GM10266 (cell line): ENCODE results near the gene CDH4.

Experiments used
- DNase-seq: peaks from one replicate; pipeline ENCODE4 v3.0.0; 2012; ENCODE audit errors: extremely low spot score
- TF ChIP-seq, protein P1 (sequence below): IDR thresholded peaks from 2 replicates; pipeline ENCODE4 v1.5.1; 2012; ENCODE audit warnings: mild to moderate bottlenecking, low read depth; ENCODE audit not compliant: control insufficient read depth, insufficient read depth; ENCODE audit errors: missing control alignments

Gene CDH4

GRCh38 chr20:61839912-61840778 lies 588.1 kb downstream of the CDH4 start:
- DNase-seq = no peak
- TF ChIP-seq, protein P1, sequence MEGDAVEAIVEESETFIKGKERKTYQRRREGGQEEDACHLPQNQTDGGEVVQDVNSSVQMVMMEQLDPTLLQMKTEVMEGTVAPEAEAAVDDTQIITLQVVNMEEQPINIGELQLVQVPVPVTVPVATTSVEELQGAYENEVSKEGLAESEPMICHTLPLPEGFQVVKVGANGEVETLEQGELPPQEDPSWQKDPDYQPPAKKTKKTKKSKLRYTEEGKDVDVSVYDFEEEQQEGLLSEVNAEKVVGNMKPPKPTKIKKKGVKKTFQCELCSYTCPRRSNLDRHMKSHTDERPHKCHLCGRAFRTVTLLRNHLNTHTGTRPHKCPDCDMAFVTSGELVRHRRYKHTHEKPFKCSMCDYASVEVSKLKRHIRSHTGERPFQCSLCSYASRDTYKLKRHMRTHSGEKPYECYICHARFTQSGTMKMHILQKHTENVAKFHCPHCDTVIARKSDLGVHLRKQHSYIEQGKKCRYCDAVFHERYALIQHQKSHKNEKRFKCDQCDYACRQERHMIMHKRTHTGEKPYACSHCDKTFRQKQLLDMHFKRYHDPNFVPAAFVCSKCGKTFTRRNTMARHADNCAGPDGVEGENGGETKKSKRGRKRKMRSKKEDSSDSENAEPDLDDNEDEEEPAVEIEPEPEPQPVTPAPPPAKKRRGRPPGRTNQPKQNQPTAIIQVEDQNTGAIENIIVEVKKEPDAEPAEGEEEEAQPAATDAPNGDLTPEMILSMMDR = no peak

- no peak for DNase-seq
- TF ChIP-seq, protein P1 = no peak
These were observed 588.9 kb downstream of the CDH4 start for GRCh38 chr20:61840779-61841455.

DNA sequence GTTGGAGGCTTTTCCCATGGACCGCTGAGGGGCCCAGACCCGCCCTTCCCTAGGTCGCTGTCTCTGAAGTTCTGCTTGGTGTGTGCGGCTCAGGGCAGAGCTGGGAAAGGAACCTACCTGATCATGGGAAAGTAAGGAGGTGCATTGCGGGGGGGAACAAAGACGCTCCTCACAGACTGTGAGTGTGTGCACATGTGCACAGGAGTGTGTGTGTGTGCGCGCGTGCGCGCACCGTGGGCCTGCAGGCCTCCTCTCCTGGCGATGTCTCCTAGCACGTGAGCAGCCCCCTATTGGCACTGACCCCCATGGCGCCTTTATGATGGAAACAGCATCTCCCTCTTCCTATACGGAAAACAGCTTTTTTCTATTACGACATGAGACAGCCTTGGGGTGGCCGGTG lies 589.5 kb downstream of the CDH4 start:
- DNase-seq = no peak
- TF ChIP-seq, protein P1 = no peak

DNA sequence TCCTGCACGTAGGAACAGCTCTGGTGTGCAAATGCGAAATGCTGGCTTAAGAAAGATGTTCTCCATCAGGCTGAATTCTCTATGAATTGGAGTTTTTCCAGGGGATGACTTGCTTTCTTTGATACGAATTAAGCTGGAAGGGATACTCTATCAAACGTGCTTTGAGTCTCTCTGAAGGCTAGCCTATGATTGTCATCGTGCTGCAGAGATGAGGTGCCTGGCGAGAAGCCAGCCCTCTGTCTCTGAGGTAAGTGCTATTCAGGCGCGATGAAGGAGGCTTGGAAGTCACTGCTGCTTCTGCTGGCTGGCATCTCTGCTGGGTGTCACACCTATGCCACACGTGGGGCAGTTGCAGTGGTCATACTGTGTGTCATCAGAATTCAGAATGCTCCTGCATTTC lies 589.9 kb downstream of the CDH4 start:
- TF ChIP-seq, protein P1 = no peak
- no peak for DNase-seq

DNA sequence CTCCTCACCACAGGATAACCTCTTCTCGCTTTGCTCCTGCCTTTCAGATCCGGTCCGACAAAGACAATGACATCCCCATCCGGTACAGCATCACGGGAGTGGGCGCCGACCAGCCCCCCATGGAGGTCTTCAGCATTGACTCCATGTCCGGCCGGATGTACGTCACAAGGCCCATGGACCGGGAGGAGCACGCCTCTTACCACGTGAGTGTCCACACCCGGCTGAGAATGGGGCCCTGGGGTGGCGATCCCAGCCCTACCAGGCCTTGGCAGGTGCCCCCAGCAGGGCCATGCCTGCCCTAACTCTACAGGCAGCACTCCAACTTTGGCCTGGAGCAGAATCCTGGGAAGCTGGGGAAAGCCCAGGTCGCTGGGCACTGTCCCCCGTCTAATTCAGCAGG lies 592.6 kb downstream of the CDH4 start:
- no peak for DNase-seq
- TF ChIP-seq, protein P1 = no peak

DNA sequence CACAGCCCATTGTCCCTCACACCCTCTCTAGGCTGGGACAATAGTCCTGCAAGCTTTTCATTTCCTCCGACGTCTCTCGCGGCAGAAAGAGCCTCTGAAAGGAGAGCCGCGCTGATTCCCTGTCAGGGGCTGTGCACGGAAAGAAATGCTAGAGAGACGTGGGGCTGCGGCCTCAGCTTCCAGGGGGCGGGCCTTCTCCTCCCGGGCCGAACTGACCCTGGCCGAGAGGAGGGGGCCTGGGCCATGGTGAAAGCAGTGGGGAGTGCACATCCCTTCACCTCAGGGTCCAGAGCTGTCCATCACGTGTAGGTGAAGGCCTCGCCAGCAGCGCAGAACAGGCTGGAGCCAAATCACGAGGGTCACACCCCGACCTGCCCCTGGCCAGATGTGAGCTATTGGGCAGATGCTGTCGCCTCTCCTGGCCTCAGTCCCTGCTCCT lies 593.2 kb downstream of the CDH4 start:
- TF ChIP-seq, protein P1 = no peak

GRCh38 chr20:61846074-61846473 lies 594.0 kb downstream of the CDH4 start:
- TF ChIP-seq, protein P1 = no peak
- DNase-seq = no peak

More for the DNA sequence above, 593.2 kb downstream of the CDH4 start:
- DNase-seq = no peak
